H9 (cell line): ENCODE results near the gene RAB3B. TPM values are rescaled to one million over a fixed set of nuclear protein-coding genes. Genes with fewer than 3 reads are reported as not detected.

Experiments used
- DNase-seq: peaks from one replicate; pipeline ENCODE4 v3.0.0-alpha.2; 2017
- H2AFZ ChIP-seq: one replicate; pipeline ENCODE4 v1.6.1; 2013; ENCODE audit warnings: mild to moderate bottlenecking, low read length, control low read depth, moderate library complexity
- H2AK5ac ChIP-seq: 2 replicates; pipeline ENCODE4 v1.6.1; 2013; ENCODE audit warnings: low read length, control low read depth, mixed read lengths; ENCODE audit not compliant: insufficient read length
- H2BK120ac ChIP-seq: one replicate; pipeline ENCODE4 v1.6.1; 2013; ENCODE audit warnings: low read depth, mild to moderate bottlenecking, low read length, control low read depth, inconsistent platforms; ENCODE audit not compliant: poor library complexity, severe bottlenecking
- H2BK12ac ChIP-seq: 2 replicates; pipeline ENCODE4 v1.6.1; 2013; ENCODE audit warnings: low read length, control low read depth, mixed read lengths, low read depth; ENCODE audit not compliant: insufficient read length
- H2BK15ac ChIP-seq: 2 replicates; pipeline ENCODE4 v1.6.1; 2013; ENCODE audit warnings: low read depth, low read length, control low read depth
- H2BK20ac ChIP-seq: one replicate; pipeline ENCODE4 v1.6.1; 2013; ENCODE audit warnings: low read depth, mild to moderate bottlenecking, low read length, control low read depth, inconsistent platforms; ENCODE audit not compliant: poor library complexity, severe bottlenecking
- H2BK5ac ChIP-seq: 2 replicates; pipeline ENCODE4 v1.6.1; 2013; ENCODE audit warnings: low read length, control low read depth, mixed read lengths; ENCODE audit not compliant: insufficient read length
- H3K14ac ChIP-seq: 2 replicates; pipeline ENCODE4 v1.6.1; 2013; ENCODE audit warnings: low read length, control low read depth; ENCODE audit not compliant: insufficient read depth
- H3K18ac ChIP-seq: 2 replicates; pipeline ENCODE4 v1.6.1; 2013; ENCODE audit warnings: low read depth, mild to moderate bottlenecking, mixed read lengths, low read length, control low read depth; ENCODE audit not compliant: insufficient read length
- H3K23ac ChIP-seq: 2 replicates; pipeline ENCODE4 v1.6.1; 2013; ENCODE audit warnings: low read length, control low read depth, mixed read lengths, low read depth; ENCODE audit not compliant: insufficient read length
- H3K23me2 ChIP-seq: 2 replicates; pipeline ENCODE4 v1.6.1; 2013; ENCODE audit warnings: low read depth, mild to moderate bottlenecking, mixed read lengths, low read length, control low read depth; ENCODE audit not compliant: insufficient read length, poor library complexity, severe bottlenecking
- H3K27ac ChIP-seq: 2 replicates; pipeline ENCODE4 v1.5.1; 2013; ENCODE audit warnings: low read length, control low read depth, mixed read lengths, low read depth; ENCODE audit not compliant: insufficient read length
- H3K27me3 ChIP-seq: 2 replicates; pipeline ENCODE4 v1.6.1; 2013; ENCODE audit warnings: low read length, control low read depth, inconsistent platforms; ENCODE audit not compliant: insufficient read depth
- H3K4ac ChIP-seq: 2 replicates; pipeline ENCODE4 v1.6.1; 2013; ENCODE audit warnings: low read depth, mild to moderate bottlenecking, control low read depth, inconsistent platforms, low read length, moderate library complexity
- H3K4me1 ChIP-seq: 2 replicates; pipeline ENCODE4 v1.6.1; 2013; ENCODE audit warnings: low read length, control low read depth, inconsistent platforms; ENCODE audit not compliant: insufficient read depth
- H3K4me2 ChIP-seq: 2 replicates; pipeline ENCODE4 v1.6.1; 2013; ENCODE audit warnings: low read length, control low read depth, mixed read lengths; ENCODE audit not compliant: insufficient read length, insufficient read depth
- H3K56ac ChIP-seq: 2 replicates; pipeline ENCODE4 v1.6.1; 2013; ENCODE audit warnings: low read depth, mild to moderate bottlenecking, mixed read lengths, low read length, control low read depth; ENCODE audit not compliant: insufficient read length
- H3K79me1 ChIP-seq: 2 replicates; pipeline ENCODE4 v1.6.1; 2013; ENCODE audit warnings: low read depth, mild to moderate bottlenecking, moderate library complexity, low read length, control low read depth, inconsistent platforms; ENCODE audit not compliant: insufficient read depth, poor library complexity, severe bottlenecking
- H3K79me2 ChIP-seq: 2 replicates; pipeline ENCODE4 v1.6.1; 2013; ENCODE audit warnings: low read length, control low read depth, inconsistent platforms; ENCODE audit not compliant: insufficient read depth
- H3K9ac ChIP-seq: 2 replicates; pipeline ENCODE4 v1.6.1; 2013; ENCODE audit warnings: low read length, control low read depth, mixed read lengths; ENCODE audit not compliant: insufficient read length; ENCODE audit errors: extremely low read depth
- H3K9me3 ChIP-seq: one replicate; pipeline ENCODE4 v1.6.1; 2013; ENCODE audit warnings: low read depth, low read length, inconsistent platforms; ENCODE audit not compliant: control insufficient read depth
- H3T11ph ChIP-seq: one replicate; pipeline ENCODE4 v1.6.1; 2013; ENCODE audit warnings: mild to moderate bottlenecking, low read length, control low read depth, inconsistent platforms
- H4K20me1 ChIP-seq: one replicate; pipeline ENCODE4 v1.6.1; 2013; ENCODE audit not compliant: control insufficient read depth, insufficient read length, insufficient read depth
- H4K5ac ChIP-seq: 2 replicates; pipeline ENCODE4 v1.6.1; 2013; ENCODE audit warnings: low read depth, mild to moderate bottlenecking, mixed read lengths, low read length, control low read depth; ENCODE audit not compliant: insufficient read length
- H4K8ac ChIP-seq: replicated peaks from 2 replicates; pipeline ENCODE4 v1.6.1; 2013; ENCODE audit warnings: low read length, control low read depth, mixed read lengths, low read depth; ENCODE audit not compliant: insufficient read length
- H4K91ac ChIP-seq: 2 replicates; pipeline ENCODE4 v1.6.1; 2013; ENCODE audit warnings: low read depth, mild to moderate bottlenecking, moderate library complexity, mixed read lengths, low read length, control low read depth; ENCODE audit not compliant: insufficient read length
- H3K27ac Mint-ChIP-seq, 3 experiments: 2 replicates in 2 of 3; 3 replicates in 1 of 3; pipeline ENCODE4 v1.8.0; 2020 to 2021; ENCODE audit warnings: mixed read lengths in 3 of 3, mild to moderate bottlenecking in 1 of 3, moderate library complexity in 1 of 3
- H3K27me3 Mint-ChIP-seq: 2 replicates; pipeline ENCODE4 v1.8.0; 2021; ENCODE audit warnings: low read depth, mild to moderate bottlenecking, moderate library complexity, mixed read lengths
- H3K36me3 Mint-ChIP-seq, 3 experiments: 2 replicates in 2 of 3; 3 replicates in 1 of 3; pipeline ENCODE4 v1.8.0; 2020 to 2021; ENCODE audit warnings: low read depth in 3 of 3, mixed read lengths in 3 of 3; ENCODE audit not compliant: insufficient read depth in 1 of 3
- H3K4me1 Mint-ChIP-seq, 2 experiments: 2 replicates each; pipeline ENCODE4 v1.8.0; 2020; ENCODE audit warnings: mixed read lengths in 2 of 2
- H3K4me3 Mint-ChIP-seq, 2 experiments: 2 replicates in 1 of 2; 3 replicates in 1 of 2; pipeline ENCODE4 v1.8.0; 2020 to 2021; ENCODE audit warnings: mild to moderate bottlenecking in 2 of 2, mixed read lengths in 2 of 2, moderate library complexity in 1 of 2
- H3K9me3 Mint-ChIP-seq, 2 experiments: 2 replicates in 1 of 2; 3 replicates in 1 of 2; pipeline ENCODE4 v1.8.0; 2020; ENCODE audit warnings: mild to moderate bottlenecking in 2 of 2, mixed read lengths in 2 of 2, moderate library complexity in 1 of 2
- WGBS: extraction: QIAGEN DNeasy Blood & Tissue Kit; methylation state at CpG from one replicate; pipeline ENCODE4 v1.1.7; 2013; ENCODE audit warnings: missing lambda C conversion rate, low lambda C conversion rate, mixed read lengths; ENCODE audit not compliant: insufficient read length; ENCODE audit errors: extremely low coverage; 5-methylcytosine and 5-hydroxymethylcytosine counted together
- total RNA-seq: library from RNA; stranded (reverse); gene quantifications from 2 replicates; pipeline ENCODE4 v1.2.1, GENCODE V29; 2021
- TF ChIP-seq, protein P1 (sequence below): fragments of 200-600 bp; sonication (generic); conservative IDR thresholded peaks from 3 replicates; pipeline ENCODE4 v1.8.0; 2021; ENCODE audit warnings: antibody characterized with exemption, mild to moderate bottlenecking

RAB3B gene
- total RNA-seq, 1 experiment from 2014 or later = 30.6 TPM

DNA sequence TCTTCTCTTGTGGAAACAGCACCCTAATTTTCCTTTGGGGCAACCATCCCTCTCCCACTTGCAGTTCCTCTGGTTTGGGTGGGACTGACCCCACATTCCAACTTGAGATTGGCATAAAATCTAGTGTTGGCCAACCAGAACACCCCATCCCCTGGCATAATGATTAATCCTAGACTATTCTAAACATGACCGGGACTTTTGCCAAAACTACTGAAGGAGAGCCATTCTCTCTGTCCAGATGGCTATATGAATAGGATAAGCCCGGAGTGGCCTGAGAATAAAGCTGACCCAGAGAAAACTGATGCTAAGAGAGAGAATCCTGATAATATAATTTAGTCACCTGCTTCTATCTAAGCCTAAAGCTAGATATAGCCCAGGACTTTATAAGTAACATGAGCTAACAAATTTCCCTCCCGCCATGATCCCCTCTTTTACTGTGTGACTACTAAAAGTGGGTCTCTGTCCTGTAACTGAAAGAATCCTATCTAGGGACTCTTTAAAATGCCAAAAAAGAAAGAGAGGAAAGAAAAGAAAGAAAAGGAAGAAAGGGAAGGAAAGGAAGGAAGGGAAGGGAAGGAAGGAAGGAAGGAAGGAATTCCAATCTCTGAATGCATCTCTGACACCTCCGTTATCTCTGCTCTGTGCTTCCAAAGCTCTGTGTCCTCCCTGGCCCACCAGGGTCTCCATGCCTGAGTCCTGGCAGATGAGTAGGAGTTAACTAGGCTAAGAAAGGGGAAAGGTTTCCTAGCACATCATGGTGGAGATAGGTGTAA is 84.0 kb downstream of the RAB3B start:
- no peaks in the 10 kb centered on the region for H3K23me2 ChIP-seq
- no peak overlapping the region for H2BK120ac ChIP-seq
- H3K14ac ChIP-seq = no peak overlapping the region
- H3K27me3 ChIP-seq = no peaks in the 10 kb centered on the region
- no peak overlapping the region for H3K4me2 ChIP-seq
- H4K5ac ChIP-seq = no peak overlapping the region
- H3K4me1 Mint-ChIP-seq = peaks cover 32 to 35% of the 10 kb centered on the region in 2 experiments
- no peak overlapping the region for H3K23ac ChIP-seq
- no peak overlapping the region for H3T11ph ChIP-seq
- no peaks in the 10 kb centered on the region for H4K20me1 ChIP-seq
- H2BK20ac ChIP-seq = no peak overlapping the region
- H3K56ac ChIP-seq = no peak overlapping the region
- H3K27ac ChIP-seq = no peak overlapping the region
- no peak overlapping the region for H3K4ac ChIP-seq
- H4K91ac ChIP-seq = no peak overlapping the region
- H3K4me1 ChIP-seq = peaks cover 10% of the 10 kb centered on the region; the same call in 1 of the 2 replicates
- H3K36me3 Mint-ChIP-seq = peaks cover 7 to 14% (median 10%) of the 10 kb centered on the region in 3 experiments; a peak in 4 of 7 replicates
- no CpG with 5 or more reads among the region's 4 CpGs for WGBS
- H2BK15ac ChIP-seq = no peak overlapping the region
- no peak overlapping the region for H3K4me3 Mint-ChIP-seq
- H3K27ac Mint-ChIP-seq = peak overlapping the region in 1 of 3 experiments; percentile 43; a peak in 2 of 7 replicates
- no peak overlapping the region for H4K8ac ChIP-seq
- no peaks in the 10 kb centered on the region for H3K79me2 ChIP-seq
- H3K9me3 Mint-ChIP-seq = peaks cover 10 to 11% of the 10 kb centered on the region in 2 experiments
- H3K9me3 ChIP-seq = no peaks in the 10 kb centered on the region
- no peaks in the 10 kb centered on the region for H3K27me3 Mint-ChIP-seq
- H3K18ac ChIP-seq = no peak overlapping the region
- H2BK5ac ChIP-seq = no peak overlapping the region
- no peak overlapping the region for H3K9ac ChIP-seq
- H2AFZ ChIP-seq = no peak overlapping the region
- H2AK5ac ChIP-seq = no peak overlapping the region
- TF ChIP-seq, protein P1, sequence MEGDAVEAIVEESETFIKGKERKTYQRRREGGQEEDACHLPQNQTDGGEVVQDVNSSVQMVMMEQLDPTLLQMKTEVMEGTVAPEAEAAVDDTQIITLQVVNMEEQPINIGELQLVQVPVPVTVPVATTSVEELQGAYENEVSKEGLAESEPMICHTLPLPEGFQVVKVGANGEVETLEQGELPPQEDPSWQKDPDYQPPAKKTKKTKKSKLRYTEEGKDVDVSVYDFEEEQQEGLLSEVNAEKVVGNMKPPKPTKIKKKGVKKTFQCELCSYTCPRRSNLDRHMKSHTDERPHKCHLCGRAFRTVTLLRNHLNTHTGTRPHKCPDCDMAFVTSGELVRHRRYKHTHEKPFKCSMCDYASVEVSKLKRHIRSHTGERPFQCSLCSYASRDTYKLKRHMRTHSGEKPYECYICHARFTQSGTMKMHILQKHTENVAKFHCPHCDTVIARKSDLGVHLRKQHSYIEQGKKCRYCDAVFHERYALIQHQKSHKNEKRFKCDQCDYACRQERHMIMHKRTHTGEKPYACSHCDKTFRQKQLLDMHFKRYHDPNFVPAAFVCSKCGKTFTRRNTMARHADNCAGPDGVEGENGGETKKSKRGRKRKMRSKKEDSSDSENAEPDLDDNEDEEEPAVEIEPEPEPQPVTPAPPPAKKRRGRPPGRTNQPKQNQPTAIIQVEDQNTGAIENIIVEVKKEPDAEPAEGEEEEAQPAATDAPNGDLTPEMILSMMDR = no peak
- no peak overlapping the region for H2BK12ac ChIP-seq
- no peaks in the 10 kb centered on the region for H3K79me1 ChIP-seq
- no peak for DNase-seq
